ENCODE measurements around the gene TAF5. TPM values are rescaled to one million over a fixed set of nuclear protein-coding genes. Genes with fewer than 3 reads are reported as not detected.

Gene TAF5
- total RNA-seq, 4 donors from 2014 or later: 3.9 to 9.4 (median 7.0) TPM

- H3K4me1 ChIP-seq: no peaks in the 10 kb centered on the region
- 79 to 82% methylated on average over 5 of the region's 5 CpGs for WGBS, 2 donors
- H3K27ac ChIP-seq: no peak overlapping the region
- H3K9me3 ChIP-seq: no peaks in the 10 kb centered on the region
- no peak overlapping the region for H3K4me3 ChIP-seq
- no peaks in the 10 kb centered on the region for H3K27me3 ChIP-seq
- peaks cover 0 to 95% (median 32%) of the 10 kb centered on the region in 3 donors for H3K36me3 ChIP-seq
- TF ChIP-seq EP300 (IDR thresholded peaks at IDR 0.05) (no peak), POLR2A (IDR thresholded peaks at IDR 0.05) (no peak)
- DNase-seq (ENCODE audit: low spot score in 2 of 2): no peak
Measured at GRCh38 chr10:103423748-103424147, 56.0 kb downstream of the TAF5 start.

- WGBS, 2 donors: 91 to 94% methylated on average over 9 of the region's 9 CpGs
- no peak overlapping the region for H3K4me3 ChIP-seq
- no peaks in the 10 kb centered on the region for H3K27me3 ChIP-seq
- H3K4me1 ChIP-seq: no peaks in the 10 kb centered on the region
- no peak overlapping the region for H3K27ac ChIP-seq
- DNase-seq (ENCODE audit: low spot score in 2 of 2): no peak
- H3K36me3 ChIP-seq: peaks cover 0 to 95% (median 13%) of the 10 kb centered on the region in 3 donors
- H3K9me3 ChIP-seq: no peaks in the 10 kb centered on the region
- TF ChIP-seq CTCF (IDR thresholded peaks at IDR 0.05): no peak
- TF ChIP-seq POLR2A (IDR thresholded peaks at IDR 0.05): no peak
- TF ChIP-seq EP300 (IDR thresholded peaks at IDR 0.05): no peak
Measured at GRCh38 chr10:103427866-103428265, 60.1 kb downstream of the TAF5 start.

GRCh38 chr10:103428989-103429643 lies 61.3 kb downstream of the TAF5 start:
- TF ChIP-seq POLR2A (IDR thresholded peaks at IDR 0.05) (no peak), EP300 (IDR thresholded peaks at IDR 0.05) (no peak), CTCF (IDR thresholded peaks at IDR 0.05) (no peak)
- H3K36me3 ChIP-seq: peaks cover 0 to 94% (median 11%) of the 10 kb centered on the region in 3 donors
- 69 to 70% methylated on average over 5 of the region's 5 CpGs for WGBS, 2 donors

GRCh38 chr10:103429647-103430046 lies 61.9 kb downstream of the TAF5 start:
- peaks cover 0 to 94% (median 6%) of the 10 kb centered on the region in 3 donors for H3K36me3 ChIP-seq
- no peak for TF ChIP-seq CTCF (IDR thresholded peaks at IDR 0.05)
- no peak overlapping the region for H3K27ac ChIP-seq
- no peaks in the 10 kb centered on the region for H3K9me3 ChIP-seq
- no peaks in the 10 kb centered on the region for H3K27me3 ChIP-seq
- no peak overlapping the region for H3K4me3 ChIP-seq
- 95% methylated on average over 5 of the region's 5 CpGs for WGBS, 2 donors
- peaks cover 0 to 12% (median 2%) of the 10 kb centered on the region in 4 donors for H3K4me1 ChIP-seq
- DNase-seq (ENCODE audit: low spot score in 2 of 2): no peak

More at GRCh38 chr10:103428989-103429643, 61.3 kb downstream of the TAF5 start:
- H3K4me3 ChIP-seq: no peak overlapping the region
- no peak for DNase-seq (ENCODE audit: low spot score in 2 of 2)
- no peak overlapping the region for H3K27ac ChIP-seq
- no peaks in the 10 kb centered on the region for H3K27me3 ChIP-seq
- peaks cover 0 to 7% (median 1%) of the 10 kb centered on the region in 4 donors for H3K4me1 ChIP-seq
- H3K9me3 ChIP-seq: no peaks in the 10 kb centered on the region

GRCh38 chr10:103431902-103432301 lies 64.1 kb downstream of the TAF5 start:
- 66 to 71% methylated on average over 8 of the region's 8 CpGs for WGBS, 2 donors
- H3K4me1 ChIP-seq: peaks cover 0 to 12% (median 2%) of the 10 kb centered on the region in 4 donors
- TF ChIP-seq EP300 (IDR thresholded peaks at IDR 0.05) (no peak), POLR2A (IDR thresholded peaks at IDR 0.05) (no peak), CTCF (IDR thresholded peaks at IDR 0.05) (no peak)
- H3K4me3 ChIP-seq: no peak overlapping the region
- DNase-seq (ENCODE audit: low spot score in 2 of 2): no peak
- H3K9me3 ChIP-seq: no peaks in the 10 kb centered on the region
- H3K27ac ChIP-seq: no peak overlapping the region
- H3K27me3 ChIP-seq: no peaks in the 10 kb centered on the region
- peaks cover 0 to 97% (median 0%) of the 10 kb centered on the region in 3 donors for H3K36me3 ChIP-seq

All from tibial nerve (tissue), 4 donors.